Thyroid gland (tissue), 4 donors: ENCODE data around the gene ANGPTL4. TPM values are rescaled to one million over a fixed set of nuclear protein-coding genes. Genes with fewer than 3 reads are reported as not detected.
"Not testable (repeated sequence)": the region's sequence is repeated elsewhere in the genome, so short reads cannot be mapped to it uniquely, and the experiment has no call there.

Experiments used
- DNase-seq, 2 donors: peaks; one replicate each; pipeline ENCODE4 v3.0.0-alpha.2; 2019
- H3K27ac ChIP-seq, 3 donors: fragments of 200-600 bp; sonication (generic); 1 replicate in 2 of 3; 2 replicates in 1 of 3; pipeline ENCODE4 v1.5.1; 2016 to 2019; ENCODE audit warnings: mild to moderate bottlenecking in 1 of 3, moderate library complexity in 1 of 3
- H3K27me3 ChIP-seq: fragments of 200-600 bp; sonication (generic); one replicate; pipeline ENCODE4 v1.5.1; 2019
- H3K36me3 ChIP-seq, 2 donors: fragments of 200-600 bp; sonication (generic); one replicate each; pipeline ENCODE4 v1.5.1; 2016 to 2019
- H3K4me1 ChIP-seq, 2 donors: fragments of 200-600 bp; sonication (generic); one replicate each; pipeline ENCODE4 v1.5.1; 2017 to 2019
- H3K4me3 ChIP-seq, 3 donors: fragments of 200-600 bp; sonication (generic); replicated peaks in 1 of 3; 1 replicate in 2 of 3; 2 replicates in 1 of 3; pipeline ENCODE4 v1.5.1; 2016; ENCODE audit warnings: mild to moderate bottlenecking in 1 of 3
- H3K9me3 ChIP-seq: fragments of 200-600 bp; sonication (generic); one replicate; pipeline ENCODE4 v1.5.1; 2017
- POLR2A ChIP-seq, 2 donors: fragments of 450-650 bp; IDR thresholded peaks; one replicate each; pipeline ENCODE4 v1.6.1; 2017; ENCODE audit warnings: antibody characterized with exemption in 2 of 2, mild to moderate bottlenecking in 2 of 2, moderate library complexity in 1 of 2
- WGBS, 2 donors: methylation state at CpG; one replicate each; pipeline ENCODE4 v1.1.5; 2017; 5-methylcytosine and 5-hydroxymethylcytosine counted together
- intact Hi-C: fragments of 100-400 bp; cut with DNase I; formaldehyde crosslinking; loops from one replicate; pipeline ENCODE4 v1.15.1; 2023
- total RNA-seq, 4 donors: library from RNA; depleted of rRNA; stranded (reverse); fragments of >200 nt; gene quantifications; one replicate each; pipeline ENCODE4 v1.2.3, GENCODE V29; 2016
- TF ChIP-seq, protein P1 (sequence below), 6 experiments: fragments of 200-600 bp in 3 of 6; fragments of 450-650 bp in 3 of 6; sonication (generic) in 3 of 6; IDR thresholded peaks; one replicate each; pipeline ENCODE4 v1.5.1; 2016 to 2019; ENCODE audit warnings: antibody characterized with exemption in 6 of 6, mild to moderate bottlenecking in 2 of 6, inconsistent platforms in 1 of 6, moderate library complexity in 1 of 6

ANGPTL4 gene, protein sequence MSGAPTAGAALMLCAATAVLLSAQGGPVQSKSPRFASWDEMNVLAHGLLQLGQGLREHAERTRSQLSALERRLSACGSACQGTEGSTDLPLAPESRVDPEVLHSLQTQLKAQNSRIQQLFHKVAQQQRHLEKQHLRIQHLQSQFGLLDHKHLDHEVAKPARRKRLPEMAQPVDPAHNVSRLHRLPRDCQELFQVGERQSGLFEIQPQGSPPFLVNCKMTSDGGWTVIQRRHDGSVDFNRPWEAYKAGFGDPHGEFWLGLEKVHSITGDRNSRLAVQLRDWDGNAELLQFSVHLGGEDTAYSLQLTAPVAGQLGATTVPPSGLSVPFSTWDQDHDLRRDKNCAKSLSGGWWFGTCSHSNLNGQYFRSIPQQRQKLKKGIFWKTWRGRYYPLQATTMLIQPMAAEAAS
- 10 to 100 TPM; 19.9 to 99.8 (median 46.6) TPM for total RNA-seq

- intact Hi-C loops, result no loop called here
- WGBS, 2 donors, result 1 to 4% methylated on average over 18 to 37 of the region's 81 CpGs
- peak within 1 kb of the TSS; percentile 57 to 93 (median 66) for H3K27ac ChIP-seq
- no peaks in the 10 kb centered on the region for H3K36me3 ChIP-seq
- peaks cover 68 to 72% of the 10 kb centered on the region in 2 donors for H3K4me1 ChIP-seq
- DNase-seq, result peak; percentile 77
- H3K27me3 ChIP-seq, result no peaks in the 10 kb centered on the region
- H3K9me3 ChIP-seq, result no peaks in the 10 kb centered on the region
- peak; percentile 59 to 82 for TF ChIP-seq POLR2A (IDR thresholded peaks at IDR 0.05)
- TF ChIP-seq, protein P1, sequence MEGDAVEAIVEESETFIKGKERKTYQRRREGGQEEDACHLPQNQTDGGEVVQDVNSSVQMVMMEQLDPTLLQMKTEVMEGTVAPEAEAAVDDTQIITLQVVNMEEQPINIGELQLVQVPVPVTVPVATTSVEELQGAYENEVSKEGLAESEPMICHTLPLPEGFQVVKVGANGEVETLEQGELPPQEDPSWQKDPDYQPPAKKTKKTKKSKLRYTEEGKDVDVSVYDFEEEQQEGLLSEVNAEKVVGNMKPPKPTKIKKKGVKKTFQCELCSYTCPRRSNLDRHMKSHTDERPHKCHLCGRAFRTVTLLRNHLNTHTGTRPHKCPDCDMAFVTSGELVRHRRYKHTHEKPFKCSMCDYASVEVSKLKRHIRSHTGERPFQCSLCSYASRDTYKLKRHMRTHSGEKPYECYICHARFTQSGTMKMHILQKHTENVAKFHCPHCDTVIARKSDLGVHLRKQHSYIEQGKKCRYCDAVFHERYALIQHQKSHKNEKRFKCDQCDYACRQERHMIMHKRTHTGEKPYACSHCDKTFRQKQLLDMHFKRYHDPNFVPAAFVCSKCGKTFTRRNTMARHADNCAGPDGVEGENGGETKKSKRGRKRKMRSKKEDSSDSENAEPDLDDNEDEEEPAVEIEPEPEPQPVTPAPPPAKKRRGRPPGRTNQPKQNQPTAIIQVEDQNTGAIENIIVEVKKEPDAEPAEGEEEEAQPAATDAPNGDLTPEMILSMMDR (IDR thresholded peaks at IDR 0.05), result peak in 4 of 6 experiments; percentile 23 to 37 (median 36)
- peak within 1 kb of the TSS; percentile 5 to 63 (median 11) for H3K4me3 ChIP-seq
Measured at GRCh38 chr19:8363803-8364771, at the start of gene ANGPTL4. ANGPTL4 (plus strand) TSS chr19:8364155; CDS start chr19:8364322, 167 bp downstream.

DNA sequence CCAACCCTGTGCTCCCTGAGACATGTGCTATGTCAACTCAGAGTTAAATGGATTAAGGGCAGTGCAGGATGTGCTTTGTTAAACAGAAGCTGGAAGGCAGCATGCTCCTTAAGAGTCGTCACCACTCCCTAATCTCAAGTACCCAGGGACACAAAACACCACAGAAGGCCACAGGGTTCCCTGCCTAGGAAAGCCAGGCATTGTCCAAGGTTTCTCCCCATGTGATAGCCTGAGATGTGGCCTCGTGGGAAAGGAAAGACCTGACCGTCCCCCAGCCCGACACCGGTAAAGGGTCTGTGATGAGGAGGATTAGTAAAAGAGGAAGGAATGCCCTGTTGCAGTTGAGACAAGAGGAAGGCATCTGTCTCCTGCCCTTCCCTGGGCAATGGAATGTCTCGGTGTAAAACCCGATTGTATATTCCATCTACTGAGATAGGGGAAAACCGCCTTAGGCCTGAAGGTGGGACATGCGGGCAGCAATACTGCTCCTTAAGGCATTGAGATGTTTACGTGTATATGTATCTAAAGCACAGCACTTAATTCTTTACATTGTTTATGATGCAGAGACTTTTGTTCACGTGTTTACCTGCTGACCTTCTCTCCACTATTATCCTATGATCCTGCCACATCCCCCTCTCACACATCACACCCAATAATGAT lies 48.8 kb upstream of the ANGPTL4 start:
- H3K4me3 ChIP-seq, H3K27me3 ChIP-seq, intact Hi-C loops, H3K27ac ChIP-seq, H3K9me3 ChIP-seq, H3K4me1 ChIP-seq, DNase-seq: not testable (repeated sequence)
- 86 to 87% methylated on average over 11 of the region's 11 CpGs for WGBS, 2 donors
- peaks cover 24 to 29% of the 10 kb centered on the region in 2 donors for H3K36me3 ChIP-seq

DNA sequence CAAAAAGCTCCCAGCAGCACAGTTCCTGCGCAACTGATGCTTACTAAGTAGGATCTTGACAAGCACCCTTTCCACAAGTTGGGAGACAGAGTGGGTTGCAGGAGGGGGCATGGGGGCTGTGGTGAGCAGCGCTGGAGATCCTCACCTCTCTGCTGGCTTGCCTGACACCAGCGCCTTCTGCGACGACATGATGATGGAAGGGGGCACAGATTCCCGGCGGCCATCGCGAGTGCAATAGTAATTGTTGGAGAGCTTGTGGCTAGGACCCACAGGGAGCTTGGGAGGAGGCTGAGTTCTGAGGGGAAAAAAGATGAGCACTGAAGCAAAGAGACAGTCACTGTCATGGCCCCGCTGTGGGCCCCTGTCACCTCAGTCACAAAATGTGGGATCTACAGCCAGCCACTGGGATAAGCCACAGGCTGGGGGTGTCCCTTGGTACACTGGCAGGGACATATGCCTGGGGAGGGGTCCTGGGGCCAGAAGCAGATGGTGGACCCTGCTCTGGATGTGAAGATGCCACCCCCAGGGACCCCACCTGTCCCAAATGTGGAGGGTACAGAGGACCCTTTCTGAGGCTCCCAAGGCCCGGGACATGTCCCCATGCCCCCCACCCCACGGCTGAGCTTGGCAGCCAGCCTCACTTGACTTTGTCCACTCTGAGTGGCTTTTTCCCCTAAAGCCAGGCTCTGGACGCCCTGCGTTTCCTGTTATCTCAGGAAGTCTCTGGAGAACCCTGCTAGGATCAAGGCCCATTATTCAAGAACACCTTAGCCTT lies 47.4 kb upstream of the ANGPTL4 start:
- intact Hi-C loops, result no loop called here
- Histone ChIP-seq H3K9me3 (no peaks in the 10 kb centered on the region), H3K27ac (no peak overlapping the region), H3K36me3 (peaks cover 18 to 19% of the 10 kb centered on the region in 2 donors), H3K4me1 (peaks cover 13 to 14% of the 10 kb centered on the region in 2 donors), H3K4me3 (no peak overlapping the region), H3K27me3 (no peaks in the 10 kb centered on the region)
- DNase-seq, result no peak
- TF ChIP-seq, protein P1 (IDR thresholded peaks at IDR 0.05), result no peak
- TF ChIP-seq POLR2A (IDR thresholded peaks at IDR 0.05), result no peak
- 78 to 86% methylated on average over 12 to 14 of the region's 14 CpGs for WGBS, 2 donors

DNA sequence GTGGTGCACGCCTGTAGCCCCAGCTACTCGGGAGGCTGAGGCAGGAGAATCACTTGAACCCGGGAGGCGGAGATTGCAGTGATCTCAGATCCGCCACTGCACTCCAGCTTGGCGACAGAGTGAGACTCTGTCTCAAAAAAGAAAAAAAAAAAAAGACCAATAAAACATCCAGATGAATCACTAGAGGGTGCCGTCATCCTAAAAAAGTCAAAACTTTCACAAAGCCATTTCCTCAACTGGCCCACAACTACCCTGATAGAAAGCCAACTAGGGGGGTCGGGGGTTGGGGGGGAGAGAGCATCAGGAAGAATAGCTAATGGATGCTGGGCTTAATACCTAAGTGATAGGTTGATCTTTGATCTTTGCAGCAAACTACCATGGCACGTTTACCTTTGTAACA lies 45.1 kb upstream of the ANGPTL4 start:
- intact Hi-C loops, DNase-seq, H3K4me3 ChIP-seq, H3K27me3 ChIP-seq, H3K27ac ChIP-seq, H3K9me3 ChIP-seq: not testable (repeated sequence)
- peaks cover 23 to 33% of the 10 kb centered on the region in 2 donors for H3K4me1 ChIP-seq
- H3K36me3 ChIP-seq, result peaks cover 15 to 19% of the 10 kb centered on the region in 2 donors
- 83 to 86% methylated on average over 9 of the region's 9 CpGs for WGBS, 2 donors

DNA sequence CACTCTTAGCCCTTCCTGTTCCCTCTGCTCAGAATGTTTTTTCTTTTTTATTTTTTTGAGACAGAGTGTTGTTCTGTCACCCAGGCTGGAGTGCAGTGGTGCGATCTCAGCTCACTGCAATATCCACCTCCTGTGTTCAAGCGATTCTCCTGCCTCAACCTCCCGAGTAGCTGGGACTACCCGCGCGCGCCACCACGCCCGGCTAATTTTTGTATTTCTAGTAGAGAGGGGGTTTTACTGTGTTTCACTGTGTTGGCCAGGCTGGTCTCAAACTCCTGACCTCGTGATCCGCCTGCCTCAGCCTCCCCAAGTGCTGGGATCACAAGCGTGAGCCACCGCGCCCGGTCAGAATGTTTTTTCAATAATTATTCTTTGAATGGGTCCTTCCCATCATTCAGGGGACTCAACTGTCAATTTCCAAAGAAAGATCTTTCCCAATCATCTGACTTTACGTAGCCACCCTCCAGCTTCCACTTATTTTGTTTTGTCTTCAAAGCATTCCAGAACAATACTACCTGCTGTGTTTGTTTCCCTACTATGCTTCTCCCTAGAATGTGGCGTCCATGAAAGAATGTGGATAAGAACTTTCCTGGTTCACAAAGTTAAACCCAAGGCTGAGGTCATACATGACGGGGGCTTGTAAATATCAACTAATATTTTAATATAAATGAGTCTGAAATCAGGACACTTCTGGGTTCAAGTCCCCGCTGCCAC lies 44.0 kb upstream of the ANGPTL4 start:
- intact Hi-C loops, result no loop called here
- H3K27me3 ChIP-seq, result no peaks in the 10 kb centered on the region
- H3K4me1 ChIP-seq, result peaks cover 26 to 44% of the 10 kb centered on the region in 2 donors
- peaks cover 8% of the 10 kb centered on the region in 2 donors for H3K36me3 ChIP-seq
- H3K9me3 ChIP-seq, result no peaks in the 10 kb centered on the region
- peak overlapping the region; percentile 74 to 92 (median 89) for H3K4me3 ChIP-seq
- no peak for DNase-seq
- TF ChIP-seq, protein P1 (IDR thresholded peaks at IDR 0.05), result no peak
- TF ChIP-seq POLR2A (IDR thresholded peaks at IDR 0.05), result no peak
- 79 to 81% methylated on average over 19 of the region's 19 CpGs for WGBS, 2 donors
- H3K27ac ChIP-seq, result peak overlapping the region in 1 of 3 donors; percentile 85
